Left lobe of liver (tissue), 2 donors: Measurements from ENCODE around the gene OCIAD1. TPM values are rescaled to one million over a fixed set of nuclear protein-coding genes. Genes with fewer than 3 reads are reported as not detected.
"Not testable (repeated sequence)": the region's sequence is repeated elsewhere in the genome, so short reads cannot be mapped to it uniquely, and the experiment has no call there.

ENCODE experiments used
- ATAC-seq: fragments of 200-7000 bp; cut with Tn5 transposase; one replicate; pipeline ENCODE4 v1.9.1; 2020; ENCODE audit warnings: mild to moderate bottlenecking, moderate library complexity
- DNase-seq: peaks from one replicate; pipeline ENCODE4 v3.0.0-alpha.2; 2020; ENCODE audit warnings: low spot score
- total RNA-seq: library from RNA; stranded (reverse); gene quantifications from one replicate; pipeline ENCODE4 v1.2.1, GENCODE V29; 2021
- donor health status: DM: no; HTN: no; CAD: no; lungs with moderate emphysema.
- donor health status: DM: no; HTN: yes; CAD: no.

OCIAD1 gene
- total RNA-seq: 86.8 TPM

- peak; percentile 99 for DNase-seq
- peak; percentile 98 for ATAC-seq
These were observed at the start of gene OCIAD1 for GRCh38 chr4:48830706-48831531. TSS of gene OCIAD1 (plus strand) at chr4:48831088. CDS start at chr4:48832625, 1,537 bp downstream.

- DNase-seq (no peak), ATAC-seq (no peak)
These were observed 48.9 kb upstream of the OCIAD1 start for GRCh38 chr4:48781968-48782367.

DNA sequence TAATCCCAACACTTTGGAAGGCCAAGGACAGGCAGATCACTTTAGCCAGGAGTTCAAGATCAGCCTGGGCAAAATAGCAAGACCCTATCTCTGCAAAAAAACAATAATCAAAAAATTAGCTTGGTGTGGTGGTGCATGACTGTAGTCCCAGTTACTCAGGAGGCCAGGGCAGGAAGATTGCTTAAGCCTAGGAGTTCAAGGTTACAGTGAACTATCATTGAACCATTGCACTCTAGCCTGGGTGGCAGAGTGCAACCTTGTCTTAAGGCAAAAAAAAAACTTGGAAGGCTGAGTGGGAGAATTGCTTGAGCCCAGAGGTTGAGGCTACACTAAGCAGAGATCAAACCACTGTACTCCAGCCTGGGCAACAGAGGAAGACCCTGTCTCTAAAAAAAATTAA lies 45.6 kb upstream of the OCIAD1 start:
- ATAC-seq: no peak
- no peak for DNase-seq

DNA sequence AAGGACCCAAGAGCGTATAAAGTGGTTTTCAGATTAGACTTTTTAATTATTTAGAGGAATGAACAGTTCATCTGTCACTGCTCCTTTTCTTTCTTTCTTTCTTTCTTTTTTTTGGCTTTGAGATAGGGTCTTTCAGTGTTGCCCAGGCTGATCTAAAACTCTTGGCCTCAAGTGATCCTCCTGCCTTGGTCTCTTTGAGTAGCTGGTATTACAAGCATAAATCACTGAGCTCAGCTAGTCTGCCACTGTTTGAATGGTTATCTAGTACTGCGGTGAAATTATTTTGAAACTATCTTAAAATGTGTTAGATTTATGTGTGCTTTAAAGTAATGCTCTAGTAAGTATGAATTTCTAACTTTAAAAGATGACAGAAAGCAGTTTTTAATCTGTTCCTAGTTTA lies 44.3 kb upstream of the OCIAD1 start:
- no peak for DNase-seq

GRCh38 chr4:48787056-48787455 lies 43.8 kb upstream of the OCIAD1 start:
- no peak for DNase-seq
- no peak for ATAC-seq

More for the DNA sequence above, 44.3 kb upstream of the OCIAD1 start:
- no peak for ATAC-seq

- peak; percentile 77 for ATAC-seq
- DNase-seq: no peak
These were observed 40.3 kb upstream of the OCIAD1 start for GRCh38 chr4:48790561-48790960.

DNA sequence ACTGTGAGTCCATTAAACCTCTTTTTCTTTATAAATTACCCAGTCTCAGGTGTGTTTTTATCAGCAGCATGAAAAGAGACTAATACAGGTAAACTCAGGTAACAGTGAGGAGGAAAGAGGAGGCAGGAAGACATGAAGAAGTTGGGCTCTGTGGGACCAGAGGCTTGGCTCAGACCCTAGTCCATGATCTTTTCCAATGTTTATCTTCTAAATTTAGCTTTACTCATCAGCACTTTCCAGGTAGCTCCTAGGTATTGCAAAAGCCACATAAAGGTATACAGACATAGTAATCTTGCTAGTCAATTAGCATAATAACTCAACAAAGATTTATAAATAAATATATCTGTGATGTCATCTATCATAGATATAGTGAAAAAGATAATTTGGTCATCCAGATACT lies 39.6 kb upstream of the OCIAD1 start:
- peak; percentile 87 for ATAC-seq

GRCh38 chr4:48792348-48793006 lies 38.4 kb upstream of the OCIAD1 start:
- ATAC-seq: no peak
- DNase-seq: no peak

More for the DNA sequence above, 39.6 kb upstream of the OCIAD1 start:
- no peak for DNase-seq

- no peak for ATAC-seq
- no peak for DNase-seq
These were observed 35.8 kb upstream of the OCIAD1 start for GRCh38 chr4:48795108-48795507.

DNA sequence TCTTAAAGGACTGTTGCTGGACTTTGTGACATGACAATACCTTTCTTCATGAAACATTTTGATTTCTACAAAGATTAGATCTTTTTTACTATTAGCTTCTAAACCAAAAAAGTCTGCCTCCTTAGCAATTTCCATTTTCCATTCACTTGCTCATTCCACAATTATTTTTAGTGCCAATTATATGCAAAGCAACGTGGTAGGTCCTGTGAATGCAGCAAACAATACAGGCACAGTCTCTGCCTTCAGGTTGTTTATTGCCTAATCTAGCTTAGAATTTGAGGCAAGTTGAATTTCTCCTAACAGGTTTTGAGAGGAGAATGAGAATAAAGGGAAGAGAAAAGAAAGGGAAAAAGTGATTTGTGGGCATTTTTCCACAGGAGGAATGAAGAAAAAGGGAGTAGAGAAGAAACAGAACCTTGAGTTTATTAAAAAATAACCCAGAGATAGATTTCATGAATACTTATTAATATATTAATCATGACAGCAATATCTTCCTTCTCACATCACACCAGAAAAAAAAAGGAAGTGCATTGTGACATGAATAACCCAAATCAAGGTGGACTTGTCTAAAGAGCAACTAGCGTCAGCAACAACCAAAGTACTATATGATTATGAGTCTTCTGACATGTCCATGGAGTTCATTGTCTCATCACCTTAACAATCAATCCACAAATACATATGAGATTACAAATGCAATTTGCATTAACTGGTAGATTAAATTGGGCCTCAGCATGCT lies 34.5 kb upstream of the OCIAD1 start:
- ATAC-seq (no peak), DNase-seq (no peak)

- ATAC-seq: no peak
- DNase-seq: no peak
These were observed 33.8 kb upstream of the OCIAD1 start for GRCh38 chr4:48796927-48797679.

DNA sequence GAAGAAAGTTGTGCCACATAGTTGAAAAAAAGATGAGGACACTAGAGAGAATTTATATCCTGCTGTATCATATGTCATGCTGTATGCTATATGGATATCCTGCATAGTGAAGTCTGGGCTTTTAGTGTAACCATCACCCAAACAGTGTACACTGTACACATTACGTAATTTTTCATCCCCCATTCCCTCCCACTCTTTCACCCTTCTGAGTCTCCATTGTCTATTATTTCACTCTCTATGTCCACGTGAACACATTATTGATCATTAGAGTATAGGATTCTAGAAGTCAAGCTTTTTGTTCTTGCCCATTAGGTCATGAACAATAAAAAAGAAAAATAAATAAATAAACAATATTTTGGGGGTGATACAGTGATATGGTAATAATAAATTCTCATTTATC lies 32.8 kb upstream of the OCIAD1 start:
- ATAC-seq (no peak), DNase-seq (no peak)

GRCh38 chr4:48799157-48799556 lies 31.7 kb upstream of the OCIAD1 start:
- ATAC-seq (no peak), DNase-seq (no peak)

- DNase-seq, ATAC-seq: not testable (repeated sequence)
These were observed 30.7 kb upstream of the OCIAD1 start for GRCh38 chr4:48800155-48800554.

- no peak for DNase-seq
- peak; percentile 57 for ATAC-seq
These were observed 29.7 kb upstream of the OCIAD1 start for GRCh38 chr4:48801016-48801715.

DNA sequence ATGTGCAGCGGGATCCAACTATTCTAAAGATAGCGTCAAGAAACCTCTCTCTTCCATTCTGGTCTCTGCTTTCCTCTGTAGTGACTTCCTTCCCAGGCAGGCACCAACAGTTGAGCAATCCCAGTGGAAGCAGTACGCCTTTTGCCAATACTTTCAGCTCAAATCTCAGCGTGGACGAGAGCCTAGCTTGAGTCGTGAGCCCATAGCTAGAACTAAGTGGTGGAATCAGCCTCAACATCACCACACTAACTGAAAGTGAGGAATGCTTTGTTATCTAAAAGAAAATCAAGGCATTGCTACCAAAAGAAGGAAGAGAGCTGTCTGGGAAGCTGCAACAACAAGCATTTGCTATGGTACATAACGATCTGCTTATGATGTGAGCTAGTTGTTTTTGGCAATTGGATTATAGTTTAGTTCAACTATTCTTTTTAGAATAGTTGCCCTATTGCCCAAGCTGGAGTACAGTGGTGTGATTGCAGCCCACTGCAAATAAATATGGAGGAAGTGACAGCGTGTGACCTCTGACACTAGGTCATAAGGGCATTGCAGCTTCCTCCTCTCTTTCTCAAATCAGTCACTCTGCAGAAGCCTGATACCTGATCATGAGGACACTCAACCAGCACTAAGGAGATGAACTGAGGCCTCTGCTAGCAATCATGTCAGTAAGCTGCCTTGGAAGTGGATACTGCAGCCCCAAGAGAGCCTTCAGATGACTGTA lies 26.1 kb upstream of the OCIAD1 start:
- DNase-seq (peak; percentile 51), ATAC-seq (peak; percentile 89)

DNA sequence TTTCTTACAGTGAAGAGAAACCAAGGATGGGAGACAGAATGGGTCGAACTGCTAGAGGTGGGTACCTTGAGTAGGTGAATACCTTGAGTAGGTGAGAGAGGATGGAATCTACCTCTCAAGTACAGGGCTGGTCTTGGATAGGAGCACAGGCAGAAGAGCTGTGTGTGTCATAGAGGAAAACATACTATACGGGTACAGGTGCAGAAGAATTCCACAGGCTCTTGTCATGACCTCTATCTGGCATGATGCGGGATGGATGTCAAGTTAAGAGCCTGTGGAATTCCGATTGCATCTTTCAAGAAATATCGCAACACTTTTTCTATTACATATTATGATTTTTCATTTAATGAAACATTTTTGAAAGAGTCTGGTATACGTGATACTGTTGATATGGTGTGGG lies 18.0 kb upstream of the OCIAD1 start:
- no peak for ATAC-seq
- DNase-seq: no peak

GRCh38 chr4:48813964-48814363 lies 16.9 kb upstream of the OCIAD1 start:
- DNase-seq (no peak), ATAC-seq (no peak)

DNA sequence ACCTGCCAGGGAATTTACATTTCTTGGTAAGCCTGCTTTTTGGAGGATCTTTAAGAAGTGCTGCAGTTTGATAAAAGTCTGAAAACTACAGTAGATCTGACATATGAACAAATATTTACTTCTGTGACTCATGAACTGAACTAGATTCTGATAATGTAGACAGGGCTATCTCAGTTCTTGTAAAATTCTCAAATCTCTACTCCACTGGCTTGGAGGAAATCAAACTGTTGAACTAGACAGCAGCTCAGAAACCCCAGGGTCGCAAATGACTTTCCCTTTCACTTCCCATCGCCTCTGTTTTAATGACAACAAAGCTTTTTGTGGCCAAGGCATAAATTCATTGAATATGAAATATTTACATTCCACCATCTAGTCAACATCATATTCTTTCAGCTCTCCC lies 15.4 kb upstream of the OCIAD1 start:
- ATAC-seq (no peak), DNase-seq (no peak)

DNA sequence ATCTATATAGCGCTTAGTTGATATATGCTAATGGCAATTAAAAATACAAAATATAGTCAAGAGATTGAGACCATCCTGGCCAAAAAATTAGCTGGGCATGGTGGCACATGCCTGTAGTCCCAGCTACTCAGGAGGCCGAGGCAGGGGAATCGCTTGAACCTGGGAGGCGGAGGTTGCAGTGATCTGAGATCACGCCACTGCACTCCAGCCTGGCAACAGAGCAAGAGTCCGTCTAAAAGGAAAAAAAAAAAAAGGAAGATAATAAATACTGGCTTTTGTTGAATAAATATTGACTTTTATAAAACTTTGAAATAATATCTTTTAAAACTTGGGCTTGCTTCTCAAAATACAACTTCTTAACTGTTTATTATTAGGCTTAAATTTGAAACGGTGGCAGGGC lies 14.6 kb upstream of the OCIAD1 start:
- ATAC-seq, DNase-seq: not testable (repeated sequence)
